Measurements from ENCODE around the gene FMN2.
"Not testable (repeated sequence)": the region's sequence is repeated elsewhere in the genome, so short reads cannot be mapped to it uniquely, and the experiment has no call there.

The FMN2 gene

GRCh38 chr1:240320659-240321058 lies 229.0 kb downstream of the FMN2 start:
- no peak for DNase-seq

- no peak for DNase-seq
These were observed 231.3 kb downstream of the FMN2 start for GRCh38 chr1:240322943-240323342.

- not testable (repeated sequence) for DNase-seq
These were observed 236.7 kb downstream of the FMN2 start for GRCh38 chr1:240328382-240328781.

- DNase-seq = no peak
These were observed 237.8 kb downstream of the FMN2 start for GRCh38 chr1:240329443-240329842.

- DNase-seq = no peak
These were observed 241.0 kb downstream of the FMN2 start for GRCh38 chr1:240332672-240333071.

GRCh38 chr1:240337781-240338180 lies 246.1 kb downstream of the FMN2 start:
- no peak for DNase-seq

- DNase-seq = no peak
These were observed 247.2 kb downstream of the FMN2 start for GRCh38 chr1:240338837-240339236.

GRCh38 chr1:240341365-240342250 lies 249.9 kb downstream of the FMN2 start:
- DNase-seq = no peak

GRCh38 chr1:240342251-240342625 lies 250.6 kb downstream of the FMN2 start:
- DNase-seq = no peak

GRCh38 chr1:240343045-240343444 lies 251.4 kb downstream of the FMN2 start:
- no peak for DNase-seq

GRCh38 chr1:240343966-240344365 lies 252.3 kb downstream of the FMN2 start:
- no peak for DNase-seq

- DNase-seq = no peak
These were observed 253.2 kb downstream of the FMN2 start for GRCh38 chr1:240344918-240345317.

GRCh38 chr1:240349695-240350094 lies 258.0 kb downstream of the FMN2 start:
- DNase-seq = no peak

GRCh38 chr1:240350910-240351331 lies 259.2 kb downstream of the FMN2 start:
- DNase-seq = no peak

GRCh38 chr1:240351690-240352089 lies 260.0 kb downstream of the FMN2 start:
- no peak for DNase-seq

GRCh38 chr1:240352769-240353168 lies 261.1 kb downstream of the FMN2 start:
- DNase-seq = no peak

- no peak for DNase-seq
These were observed 264.9 kb downstream of the FMN2 start for GRCh38 chr1:240356568-240356967.

- no peak for DNase-seq
These were observed 270.4 kb downstream of the FMN2 start for GRCh38 chr1:240362046-240362445.

GRCh38 chr1:240362826-240363225 lies 271.1 kb downstream of the FMN2 start:
- DNase-seq = no peak

- no peak for DNase-seq
These were observed 271.6 kb downstream of the FMN2 start for GRCh38 chr1:240363315-240363714.

- no peak for DNase-seq
These were observed 272.2 kb downstream of the FMN2 start for GRCh38 chr1:240363914-240364313.

- no peak for DNase-seq
These were observed 275.0 kb downstream of the FMN2 start for GRCh38 chr1:240366636-240367035.

GRCh38 chr1:240385551-240385950 lies 293.9 kb downstream of the FMN2 start:
- no peak for DNase-seq

GRCh38 chr1:240385985-240386978 lies 294.6 kb downstream of the FMN2 start:
- DNase-seq = no peak

Measured in NCI-H510A treated with DMSO at 0.1 percent for 48 hours (cell line).